ENCODE data around the gene FERMT3.

Gene FERMT3

DNA sequence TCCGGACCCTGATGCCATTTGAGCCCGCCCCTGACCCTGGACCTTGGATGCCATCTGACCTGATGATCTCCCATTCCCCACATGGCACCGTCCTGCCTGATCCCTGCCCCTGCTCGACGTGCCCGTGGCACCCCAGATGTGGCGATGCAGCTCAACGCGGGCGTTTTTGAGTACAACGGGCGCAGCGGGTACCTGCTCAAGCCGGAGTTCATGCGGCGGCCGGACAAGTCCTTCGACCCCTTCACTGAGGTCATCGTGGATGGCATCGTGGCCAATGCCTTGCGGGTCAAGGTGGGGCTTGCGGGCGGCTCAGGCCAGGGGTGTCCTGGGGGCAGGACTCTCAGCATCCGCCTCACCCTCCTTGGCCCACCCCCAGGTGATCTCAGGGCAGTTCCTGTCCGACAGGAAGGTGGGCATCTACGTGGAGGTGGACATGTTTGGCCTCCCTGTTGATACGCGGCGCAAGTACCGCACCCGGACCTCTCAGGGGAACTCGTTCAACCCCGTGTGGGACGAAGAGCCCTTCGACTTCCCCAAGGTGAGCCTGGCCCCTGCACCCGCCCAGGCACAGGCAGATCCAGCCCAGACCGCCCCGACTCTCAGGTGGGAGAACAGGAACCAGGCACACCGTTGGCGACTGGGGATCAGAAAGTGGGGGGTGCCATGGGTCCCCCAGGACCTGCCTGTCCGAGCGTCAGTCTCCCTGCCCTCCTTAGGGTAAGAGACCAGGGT is 55.9 kb downstream of the FERMT3 start:
- DNase-seq (ENCODE audit: extremely low read depth in 1 of 2, low read depth in 1 of 2): no peak

DNA sequence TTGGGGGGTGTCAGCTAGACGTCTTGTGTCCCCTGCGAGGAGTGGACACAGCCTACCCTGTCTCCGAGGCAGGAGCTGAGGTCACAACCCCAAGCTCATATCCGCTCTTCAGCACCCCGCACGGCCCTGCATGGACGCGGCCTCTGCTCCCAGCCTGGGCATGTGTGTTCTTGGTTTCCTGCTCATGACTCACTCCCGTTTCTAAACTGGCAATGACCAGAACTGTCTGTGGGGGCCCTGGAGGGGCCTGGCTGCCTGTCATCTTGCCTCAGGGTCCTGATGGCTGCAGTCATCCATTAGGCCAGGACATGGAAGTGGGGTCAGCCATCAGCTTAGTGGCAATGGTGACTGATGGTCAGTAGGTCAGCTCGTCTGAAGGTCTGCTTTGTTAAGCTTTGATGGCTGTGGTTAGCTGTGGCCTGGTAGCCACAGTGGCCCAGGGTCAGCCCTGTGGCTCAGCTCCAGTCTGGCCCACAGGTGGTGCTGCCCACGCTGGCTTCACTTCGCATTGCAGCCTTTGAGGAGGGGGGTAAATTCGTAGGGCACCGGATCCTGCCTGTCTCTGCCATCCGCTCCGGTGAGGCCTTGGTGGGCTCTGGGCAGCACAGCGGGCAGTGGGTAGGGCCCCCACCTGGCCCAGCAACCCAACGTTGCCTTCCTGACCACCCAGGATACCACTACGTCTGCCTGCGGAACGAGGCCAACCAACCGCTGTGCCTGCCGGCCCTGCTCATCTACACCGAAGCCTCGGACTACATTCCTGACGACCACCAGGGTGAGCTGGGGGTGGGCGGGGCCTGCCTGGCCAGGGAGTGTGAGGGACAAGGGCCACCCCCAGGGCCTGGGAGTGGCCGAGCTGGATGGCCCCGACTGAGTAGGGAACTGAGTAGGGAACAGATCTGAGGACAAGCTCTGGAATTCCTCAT is 56.8 kb downstream of the FERMT3 start:
- no peak for DNase-seq (ENCODE audit: extremely low read depth in 1 of 2, low read depth in 1 of 2)

DNA sequence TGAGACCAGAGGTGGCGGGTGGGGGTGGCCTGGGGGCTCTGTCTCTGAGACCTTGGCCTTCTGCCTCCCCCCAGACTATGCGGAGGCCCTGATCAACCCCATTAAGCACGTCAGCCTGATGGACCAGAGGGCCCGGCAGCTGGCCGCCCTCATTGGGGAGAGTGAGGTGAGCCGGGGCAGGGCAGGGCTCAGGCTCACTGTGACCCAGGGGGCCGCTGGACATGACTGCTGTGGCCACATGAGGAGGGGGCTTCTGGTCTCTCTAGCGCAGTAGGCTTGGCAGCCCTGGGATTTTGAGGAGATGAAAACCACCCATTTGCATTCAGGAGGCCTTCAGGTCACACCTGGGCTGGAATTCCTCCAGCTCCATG is 57.4 kb downstream of the FERMT3 start:
- DNase-seq (ENCODE audit: extremely low read depth in 1 of 2, low read depth in 1 of 2): no peak

DNA sequence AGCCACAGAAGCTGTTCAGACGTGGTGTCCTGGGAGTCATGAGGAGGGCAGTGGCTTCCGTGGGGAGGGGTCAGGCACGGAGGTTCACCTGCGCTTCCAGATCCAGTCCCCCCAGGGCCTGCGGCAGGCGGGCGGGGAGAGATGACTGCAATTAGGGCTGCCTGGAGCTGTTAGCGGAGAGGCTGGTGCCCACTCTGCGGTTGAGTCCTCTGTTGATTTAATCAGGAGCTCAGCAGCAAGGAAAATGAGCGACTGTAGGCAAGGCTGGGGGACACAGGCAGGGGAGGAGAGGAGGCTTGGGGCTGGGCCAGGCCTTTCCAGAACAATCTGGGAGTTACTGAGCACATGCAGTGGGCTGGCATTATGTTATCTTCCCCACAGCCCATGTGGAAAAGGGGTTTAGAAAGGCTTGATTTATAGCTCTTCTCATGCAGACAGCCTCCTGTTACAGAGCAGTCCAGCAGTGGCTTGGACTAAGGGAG is 57.9 kb downstream of the FERMT3 start:
- no peak for DNase-seq (ENCODE audit: extremely low read depth in 1 of 2, low read depth in 1 of 2)

DNA sequence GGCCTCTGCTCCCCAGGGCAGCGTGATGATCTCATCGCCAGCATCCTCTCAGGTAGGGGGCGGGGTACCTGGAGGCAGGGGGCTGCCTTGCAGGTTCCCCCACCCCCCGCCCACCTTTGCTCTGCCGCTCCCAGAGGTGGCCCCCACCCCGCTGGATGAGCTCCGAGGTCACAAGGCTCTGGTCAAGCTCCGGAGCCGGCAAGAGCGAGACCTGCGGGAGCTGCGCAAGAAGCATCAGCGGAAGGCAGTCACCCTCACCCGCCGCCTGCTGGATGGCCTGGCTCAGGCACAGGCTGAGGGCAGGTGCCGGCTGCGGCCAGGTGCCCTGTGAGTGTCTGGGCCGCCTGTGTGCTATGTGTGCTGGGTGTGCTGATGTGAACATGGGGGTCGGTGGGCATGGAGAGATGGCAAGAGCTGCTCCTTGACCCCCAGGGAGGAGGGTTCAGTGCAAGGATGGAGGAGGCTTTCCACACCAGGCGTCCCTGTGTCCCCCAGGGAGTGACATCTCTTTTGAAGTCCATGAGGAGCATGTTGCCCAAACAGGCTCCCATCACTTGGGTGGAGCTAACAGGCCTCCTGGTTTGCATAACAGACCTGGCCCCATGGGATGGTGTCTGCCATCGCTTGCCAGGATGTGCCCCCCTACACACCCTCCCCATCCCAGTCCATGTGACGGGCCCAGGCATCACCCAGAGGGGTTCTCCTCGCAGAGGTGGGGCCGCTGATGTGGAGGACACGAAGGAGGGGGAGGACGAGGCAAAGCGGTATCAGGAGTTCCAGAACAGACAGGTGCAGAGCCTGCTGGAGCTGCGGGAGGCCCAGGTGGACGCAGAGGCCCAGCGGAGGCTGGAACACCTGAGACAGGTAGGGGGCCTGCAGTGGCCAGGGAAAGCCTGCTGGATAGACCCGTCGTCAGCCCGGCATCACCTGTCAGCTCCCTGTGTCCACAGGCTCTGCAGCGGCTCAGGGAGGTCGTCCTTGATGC is 58.9 kb downstream of the FERMT3 start:
- DNase-seq (ENCODE audit: extremely low read depth in 1 of 2, low read depth in 1 of 2): no peak

DNA sequence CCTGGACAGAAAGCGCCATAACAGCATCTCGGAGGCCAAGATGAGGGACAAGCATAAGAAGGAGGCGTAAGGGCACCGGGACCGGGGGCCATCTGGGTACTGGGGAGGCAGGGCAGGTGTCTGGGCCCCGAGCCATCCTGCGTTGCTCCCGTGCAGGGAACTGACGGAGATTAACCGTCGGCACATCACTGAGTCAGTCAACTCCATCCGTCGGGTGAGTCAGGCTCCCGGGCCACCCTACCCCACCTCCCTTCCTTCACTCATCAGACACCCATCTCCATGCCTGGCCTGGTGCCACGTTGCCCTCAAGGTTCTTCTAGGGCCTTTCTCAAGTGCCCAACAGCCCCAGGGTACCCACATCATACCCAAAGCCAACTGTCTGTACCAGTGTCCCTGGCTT is 59.8 kb downstream of the FERMT3 start:
- no peak for DNase-seq (ENCODE audit: extremely low read depth in 1 of 2, low read depth in 1 of 2)

DNA sequence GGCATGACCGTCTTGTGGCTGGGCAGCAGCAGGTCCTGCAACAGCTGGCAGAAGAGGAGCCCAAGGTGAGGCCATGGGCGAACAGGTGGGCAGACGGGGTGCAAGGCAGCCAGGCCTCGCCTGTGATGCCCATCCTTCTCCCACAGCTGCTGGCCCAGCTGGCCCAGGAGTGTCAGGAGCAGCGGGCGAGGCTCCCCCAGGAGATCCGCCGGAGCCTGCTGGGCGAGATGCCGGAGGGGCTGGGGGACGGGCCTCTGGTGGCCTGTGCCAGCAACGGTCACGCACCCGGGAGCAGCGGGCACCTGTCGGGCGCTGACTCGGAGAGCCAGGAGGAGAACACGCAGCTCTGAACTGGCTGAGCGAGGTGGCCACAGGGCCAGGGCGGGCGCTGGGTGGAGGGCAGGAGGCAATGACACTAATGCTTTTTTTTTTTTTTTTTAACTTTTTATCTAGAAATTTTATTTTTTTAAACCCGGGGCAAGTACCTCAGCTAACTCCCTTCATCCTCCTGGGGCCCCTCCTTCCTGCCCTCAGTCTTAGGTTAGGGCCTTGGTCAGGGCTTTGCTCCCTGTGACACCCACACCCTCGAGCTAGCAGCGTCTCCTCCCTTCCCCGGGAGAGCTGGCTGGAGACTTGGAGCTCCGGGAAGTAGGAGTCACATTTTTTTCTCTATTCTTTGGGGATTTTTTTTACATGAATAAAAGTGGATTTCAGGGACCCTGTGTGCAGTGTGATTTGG is 60.9 kb downstream of the FERMT3 start:
- DNase-seq (ENCODE audit: extremely low read depth in 1 of 2, low read depth in 1 of 2): no peak

DNA sequence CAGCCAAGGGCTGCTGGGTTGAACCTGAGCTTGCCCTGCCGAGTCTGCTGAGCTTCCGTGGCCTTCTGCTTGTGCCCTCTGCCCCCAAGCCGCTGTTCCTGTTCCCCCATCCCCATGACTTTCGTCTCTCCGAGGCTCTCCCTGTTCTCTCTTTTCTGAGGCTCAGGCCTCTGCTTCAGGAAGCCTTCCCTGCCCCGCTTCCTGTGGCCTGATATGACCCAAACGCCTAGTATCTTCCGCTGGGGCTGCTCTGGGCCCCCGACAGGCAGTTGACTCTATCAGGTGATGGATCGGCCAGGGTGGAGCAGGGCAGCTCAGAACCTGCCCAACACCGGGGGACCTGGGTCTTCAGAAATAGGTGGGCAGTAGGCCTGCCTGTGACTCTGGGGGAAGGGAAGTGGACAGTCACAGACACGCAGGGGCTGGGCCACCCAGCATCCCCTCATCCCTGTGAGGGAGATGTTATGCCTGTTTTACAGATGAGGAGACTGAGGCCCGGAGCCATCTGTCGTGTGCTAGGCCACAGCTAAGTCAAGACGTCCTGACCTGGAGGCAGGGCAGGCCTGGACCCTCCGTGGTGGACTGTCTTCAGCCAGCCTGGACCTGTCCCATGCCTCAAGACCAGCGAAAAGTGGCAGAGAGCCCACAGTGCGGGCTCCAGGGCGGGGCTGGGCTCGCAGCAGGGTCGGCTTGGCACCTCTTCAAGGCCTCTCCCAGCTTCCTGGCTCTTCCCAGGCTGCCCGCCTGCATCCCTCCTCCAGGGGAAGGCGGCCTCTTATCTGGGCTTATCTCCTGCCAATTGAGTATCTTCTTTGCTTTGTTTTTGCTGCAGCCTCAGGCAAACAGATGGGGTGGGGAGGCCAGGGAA is 61.7 kb downstream of the FERMT3 start:
- DNase-seq (ENCODE audit: extremely low read depth in 1 of 2, low read depth in 1 of 2): no peak

DNA sequence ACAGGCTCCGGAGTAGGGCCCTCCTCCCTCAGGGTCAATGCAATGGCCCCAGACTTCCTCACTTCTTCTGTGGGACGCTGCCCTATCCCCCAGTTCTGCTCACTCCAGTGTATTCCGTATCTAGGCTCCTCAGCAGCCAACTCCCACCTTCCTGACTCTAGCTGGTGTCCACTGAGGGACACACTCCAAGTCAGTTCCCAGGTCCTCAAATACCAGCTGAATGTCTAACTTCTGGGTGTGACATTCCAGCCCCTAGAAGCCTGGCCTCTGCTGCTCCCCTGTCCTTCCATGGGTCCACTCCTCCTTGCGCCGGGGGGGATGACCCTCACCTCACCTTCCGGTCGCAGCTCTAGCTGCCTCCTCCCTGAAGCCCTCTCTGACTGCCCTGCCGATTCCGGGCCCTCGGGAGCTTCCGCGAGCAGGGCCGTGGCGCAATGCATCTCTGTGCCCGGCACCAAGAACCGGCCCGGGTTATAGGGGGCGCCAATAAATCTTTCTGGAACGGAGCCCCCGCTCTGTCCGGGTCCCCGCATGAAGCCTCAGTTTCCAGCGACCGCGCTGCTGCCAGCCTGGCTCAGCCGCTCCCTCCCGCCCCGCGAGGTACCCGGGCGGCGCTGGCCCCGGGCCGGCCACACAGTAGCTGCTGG is 62.5 kb downstream of the FERMT3 start:
- DNase-seq (ENCODE audit: extremely low read depth in 1 of 2, low read depth in 1 of 2): peak in 1 of 2 donors; percentile 14

DNA sequence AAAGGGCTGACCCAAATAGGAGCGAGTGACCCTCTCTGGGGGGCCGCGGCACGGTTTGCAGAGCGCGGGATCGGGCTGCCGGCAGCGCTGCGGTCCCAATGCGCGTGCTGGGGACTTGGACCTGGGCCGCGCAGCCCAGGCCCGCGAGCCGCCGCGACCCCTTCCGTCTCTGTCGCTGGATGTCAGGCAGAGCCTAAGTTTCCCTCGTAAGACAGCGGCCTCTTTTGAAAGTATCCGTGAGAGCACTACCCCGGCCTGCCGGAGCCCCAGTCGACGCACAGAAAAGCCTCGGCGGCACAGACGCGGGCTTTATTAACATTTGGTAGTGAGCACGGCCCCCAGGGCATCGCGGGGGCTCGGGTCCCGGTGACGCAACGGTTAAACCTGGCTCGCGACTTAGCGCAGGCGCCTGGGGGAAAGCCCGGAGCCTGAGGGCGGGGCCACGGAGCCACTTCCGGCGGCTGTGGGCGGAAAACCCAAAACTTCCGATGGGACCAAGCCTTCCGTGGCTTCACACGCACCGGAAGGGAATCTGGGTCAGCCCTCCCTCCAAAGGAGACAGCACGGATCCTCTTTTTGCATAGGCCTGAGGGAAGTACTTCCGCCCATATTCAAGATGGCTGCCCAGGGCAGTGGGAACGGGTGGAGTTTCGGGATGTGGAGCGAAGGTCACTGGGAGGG is 63.2 kb downstream of the FERMT3 start:
- DNase-seq (ENCODE audit: extremely low read depth in 1 of 2, low read depth in 1 of 2): peak; percentile 98
